NCI-H2227 treated with DMSO at 0.1 percent for 48 hours (cell line): ENCODE data around the gene MYCN.
A peak's percentile ranks its signal among the peaks of the same experiment; 100 is the strongest.

Experiments
- DNase-seq: peaks from one replicate; lab custom pipeline; 2025; lab: John Stamatoyannopoulos, UW

Gene MYCN

GRCh38 chr2:15931319-15931890 lies 8.9 kb upstream of the MYCN start:
- no peak for DNase-seq

- no peak for DNase-seq
Measured at GRCh38 chr2:15931950-15932349, 8.4 kb upstream of the MYCN start.

GRCh38 chr2:15932394-15933183 lies 7.8 kb upstream of the MYCN start:
- no peak for DNase-seq

GRCh38 chr2:15933184-15933845 lies 7.0 kb upstream of the MYCN start:
- no peak for DNase-seq

GRCh38 chr2:15934291-15934945 lies 5.9 kb upstream of the MYCN start:
- DNase-seq: no peak

GRCh38 chr2:15935189-15935588 lies 5.2 kb upstream of the MYCN start:
- no peak for DNase-seq

- DNase-seq: no peak
Measured at GRCh38 chr2:15935675-15936074, 4.7 kb upstream of the MYCN start.

- no peak for DNase-seq
Measured at GRCh38 chr2:15936277-15937104, 3.9 kb upstream of the MYCN start.

- DNase-seq: no peak
Measured at GRCh38 chr2:15937105-15937881, 3.1 kb upstream of the MYCN start.

- DNase-seq: no peak
Measured at GRCh38 chr2:15937882-15938802, 2.2 kb upstream of the MYCN start.

GRCh38 chr2:15938803-15939555 lies 1.4 kb upstream of the MYCN start:
- no peak for DNase-seq

- no peak for DNase-seq
Measured at GRCh38 chr2:15939556-15939853, 845 bp upstream of the MYCN start.

- DNase-seq: peak; percentile 63
Measured at GRCh38 chr2:15940661-15941480, 521 bp downstream of the MYCN start.

- DNase-seq: peak; percentile 33
Measured at GRCh38 chr2:15941481-15941850, 1.1 kb downstream of the MYCN start.

GRCh38 chr2:15941871-15942710 lies 1.7 kb downstream of the MYCN start:
- DNase-seq: peak; percentile 19

- no peak for DNase-seq
Measured at GRCh38 chr2:15942711-15943345, 2.5 kb downstream of the MYCN start.
